ENCODE data around the gene SALL1.

Gene SALL1

DNA sequence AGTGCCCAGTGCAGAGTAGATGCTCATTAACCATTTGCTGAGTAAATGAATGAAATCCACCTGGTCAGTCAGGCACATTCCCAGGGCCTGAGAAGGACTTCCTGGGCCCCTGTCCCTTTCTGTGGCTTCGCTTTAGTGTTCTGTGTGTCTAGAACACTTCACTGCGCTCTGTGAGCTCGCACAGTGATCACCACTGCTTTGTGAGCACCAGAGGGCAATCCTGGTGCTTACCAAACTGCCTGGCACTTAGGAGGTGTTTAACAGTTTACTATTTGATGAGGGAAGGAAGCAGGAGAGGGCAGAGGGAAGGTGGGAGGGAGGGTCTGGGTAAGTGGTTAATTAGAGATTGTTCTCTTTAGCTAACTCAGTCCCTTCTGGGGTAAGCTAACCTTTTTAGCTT is 26.2 kb downstream of the SALL1 start:
- H3K4me3 ChIP-seq, result no peak overlapping the region
- TF ChIP-seq, protein P1, sequence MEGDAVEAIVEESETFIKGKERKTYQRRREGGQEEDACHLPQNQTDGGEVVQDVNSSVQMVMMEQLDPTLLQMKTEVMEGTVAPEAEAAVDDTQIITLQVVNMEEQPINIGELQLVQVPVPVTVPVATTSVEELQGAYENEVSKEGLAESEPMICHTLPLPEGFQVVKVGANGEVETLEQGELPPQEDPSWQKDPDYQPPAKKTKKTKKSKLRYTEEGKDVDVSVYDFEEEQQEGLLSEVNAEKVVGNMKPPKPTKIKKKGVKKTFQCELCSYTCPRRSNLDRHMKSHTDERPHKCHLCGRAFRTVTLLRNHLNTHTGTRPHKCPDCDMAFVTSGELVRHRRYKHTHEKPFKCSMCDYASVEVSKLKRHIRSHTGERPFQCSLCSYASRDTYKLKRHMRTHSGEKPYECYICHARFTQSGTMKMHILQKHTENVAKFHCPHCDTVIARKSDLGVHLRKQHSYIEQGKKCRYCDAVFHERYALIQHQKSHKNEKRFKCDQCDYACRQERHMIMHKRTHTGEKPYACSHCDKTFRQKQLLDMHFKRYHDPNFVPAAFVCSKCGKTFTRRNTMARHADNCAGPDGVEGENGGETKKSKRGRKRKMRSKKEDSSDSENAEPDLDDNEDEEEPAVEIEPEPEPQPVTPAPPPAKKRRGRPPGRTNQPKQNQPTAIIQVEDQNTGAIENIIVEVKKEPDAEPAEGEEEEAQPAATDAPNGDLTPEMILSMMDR (IDR thresholded peaks at IDR 0.05), result no peak
- H3K27ac ChIP-seq, result no peak overlapping the region
- DNase-seq (ENCODE audit: low spot score), result no peak

DNA sequence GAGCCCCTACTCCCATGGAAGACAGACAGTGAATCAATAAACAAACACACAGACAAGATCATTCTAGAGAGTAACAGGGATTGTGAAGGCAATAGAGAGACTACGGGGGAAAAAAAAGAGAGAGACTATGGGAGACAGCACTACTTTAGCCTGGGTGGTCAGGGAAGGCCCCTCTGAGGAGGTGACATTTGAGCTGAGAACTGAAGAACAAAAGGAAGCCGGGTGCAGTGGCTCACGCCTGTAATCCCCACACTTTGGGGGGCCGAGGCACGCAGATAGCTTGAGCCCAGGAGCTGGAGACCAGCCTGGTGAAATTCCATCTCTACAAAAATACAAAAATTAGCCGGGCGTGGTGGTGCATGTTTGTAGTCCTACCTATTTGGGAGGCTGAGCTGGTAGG is 29.2 kb downstream of the SALL1 start:
- Histone ChIP-seq H3K4me3 (no peak overlapping the region), H3K27ac (no peak overlapping the region)
- DNase-seq (ENCODE audit: low spot score), result no peak
- TF ChIP-seq, protein P1 (IDR thresholded peaks at IDR 0.05), result no peak

GRCh38 chr16:51120730-51121347 is 30.2 kb downstream of the SALL1 start:
- no peak overlapping the region for H3K4me3 ChIP-seq
- no peak overlapping the region for H3K27ac ChIP-seq
- DNase-seq (ENCODE audit: low spot score), result no peak
- TF ChIP-seq, protein P1 (IDR thresholded peaks at IDR 0.05), result no peak

GRCh38 chr16:51119973-51120729 is 30.9 kb downstream of the SALL1 start:
- TF ChIP-seq, protein P1 (IDR thresholded peaks at IDR 0.05), result no peak
- Histone ChIP-seq H3K4me3 (no peak overlapping the region), H3K27ac (no peak overlapping the region)
- DNase-seq (ENCODE audit: low spot score), result no peak

DNA sequence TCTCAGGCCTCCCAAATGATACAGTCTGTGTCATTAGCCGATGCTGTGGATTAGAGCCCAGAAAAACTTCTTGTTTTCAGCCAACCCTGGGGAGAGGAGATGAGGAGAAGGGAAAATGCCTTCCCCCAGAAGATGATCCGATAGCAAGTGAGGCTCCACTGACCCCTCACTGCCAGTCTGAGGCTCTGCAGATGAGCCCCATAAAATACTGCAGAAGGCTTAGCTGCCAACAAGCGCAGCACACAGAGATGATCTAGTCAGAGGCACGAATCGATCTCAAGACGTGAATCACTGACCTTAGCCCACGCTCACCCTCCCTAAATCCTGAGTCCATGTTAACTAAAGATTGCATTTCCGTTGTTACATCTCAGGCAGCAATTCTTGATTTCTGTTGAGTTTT is 31.5 kb downstream of the SALL1 start:
- H3K27ac ChIP-seq, result no peak overlapping the region

GRCh38 chr16:51116353-51116752 is 34.7 kb downstream of the SALL1 start:
- H3K4me3 ChIP-seq, result no peak overlapping the region
- no peak for DNase-seq (ENCODE audit: low spot score)
- TF ChIP-seq, protein P1 (IDR thresholded peaks at IDR 0.05), result no peak
- no peak overlapping the region for H3K27ac ChIP-seq

More for the DNA sequence above, 31.5 kb downstream of the SALL1 start:
- TF ChIP-seq, protein P1 (IDR thresholded peaks at IDR 0.05), result no peak
- H3K4me3 ChIP-seq, result no peak overlapping the region
- DNase-seq (ENCODE audit: low spot score), result no peak

- TF ChIP-seq, protein P1 (IDR thresholded peaks at IDR 0.05), result no peak
- no peak for DNase-seq (ENCODE audit: low spot score)
- H3K27ac ChIP-seq, result no peak overlapping the region
- no peak overlapping the region for H3K4me3 ChIP-seq
Observed at GRCh38 chr16:51114382-51114781, 36.7 kb downstream of the SALL1 start.
